Ramos (cell line): ENCODE data around the gene AP1S2.

Source experiments
- in situ Hi-C: fragments of 300-500 bp; cut with MboI; formaldehyde crosslinking; loops from one replicate; pipeline ENCODE4 v1.14.3; 2022; ENCODE audit warnings: low sequenced_read_pairs; ENCODE audit not compliant: unreplicated experiment

The AP1S2 gene

DNA sequence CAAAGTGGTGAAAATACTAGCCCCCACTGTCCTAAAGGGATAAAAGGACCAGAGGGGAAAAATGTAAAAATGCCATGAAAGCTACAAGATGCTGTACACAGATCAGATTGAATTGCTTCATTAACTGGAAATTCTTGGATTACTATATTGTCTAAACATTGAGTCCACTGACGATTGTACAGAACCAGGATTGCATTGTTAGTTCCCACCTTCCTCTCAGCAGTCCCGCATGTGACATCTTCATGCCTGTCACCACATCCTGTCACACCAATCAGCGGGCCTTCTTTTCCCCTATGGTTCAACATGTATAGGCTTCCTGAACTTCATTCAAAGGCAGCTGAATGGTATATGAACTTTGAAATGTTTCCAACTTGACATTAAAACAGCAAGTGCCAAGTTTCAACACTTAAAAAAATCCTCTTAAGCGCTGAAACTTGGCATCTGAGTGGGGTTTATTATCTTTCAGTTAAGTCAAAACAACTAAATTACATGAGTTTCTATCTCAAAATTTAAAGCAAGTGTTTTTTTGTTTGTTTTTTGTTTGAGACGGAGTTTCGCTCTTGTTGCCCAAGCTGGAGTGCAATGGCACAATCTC lies 39.7 kb downstream of the AP1S2 start:
- in situ Hi-C loops, result no loop called here

DNA sequence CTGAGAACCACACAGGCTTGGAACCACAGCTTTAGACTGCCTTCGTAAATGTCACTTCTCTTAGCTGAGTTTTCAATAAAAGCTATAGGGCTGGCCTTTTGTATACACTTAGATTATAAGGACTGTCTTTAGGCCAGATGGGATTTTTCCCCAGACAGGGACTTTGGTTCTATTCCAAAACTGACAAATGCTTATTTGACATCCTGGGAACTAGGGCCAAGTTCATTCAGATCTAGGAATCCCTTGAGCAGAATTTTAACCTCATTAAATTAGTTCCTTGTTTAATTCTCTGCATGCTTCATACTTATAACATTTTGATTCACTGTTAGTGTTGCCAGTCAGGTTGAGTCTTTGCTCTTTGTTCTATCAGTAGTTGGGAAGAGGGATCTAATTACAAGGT lies 41.2 kb downstream of the AP1S2 start:
- in situ Hi-C loops, result no loop called here

DNA sequence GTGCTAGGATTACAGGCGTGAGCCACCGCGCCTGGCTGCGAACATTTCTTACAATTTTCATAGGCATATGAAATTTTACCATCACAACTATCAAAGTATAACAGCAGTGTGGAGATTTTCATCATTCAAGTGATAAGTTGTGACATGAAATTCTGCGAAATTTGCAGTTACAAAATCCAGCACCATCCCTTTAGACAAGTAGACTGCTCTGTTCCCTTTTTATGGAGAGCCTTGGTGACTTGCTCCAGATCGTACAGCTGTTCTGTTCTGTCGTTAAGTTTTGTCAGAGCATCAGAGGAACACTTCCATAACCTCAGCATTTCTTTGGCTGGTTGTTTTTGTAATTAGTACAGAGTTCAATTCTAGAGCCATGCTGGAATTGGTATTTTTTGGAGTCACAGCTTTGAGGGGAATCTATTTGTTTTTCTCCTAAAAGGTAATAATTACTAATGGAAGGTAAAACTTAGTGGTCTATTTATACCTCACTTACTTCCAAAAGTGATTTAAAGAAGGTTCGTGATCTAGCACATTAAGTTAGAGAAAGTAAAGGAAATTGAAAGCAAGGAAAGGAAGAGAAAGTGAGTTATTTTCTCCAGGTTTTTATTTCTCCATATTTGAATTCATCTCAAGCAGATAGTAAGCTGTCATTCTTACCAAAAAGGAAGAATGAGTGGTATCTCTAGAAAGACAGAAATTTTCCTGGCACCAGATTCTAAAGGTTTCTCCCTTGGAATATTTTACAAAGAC lies 42.2 kb downstream of the AP1S2 start:
- in situ Hi-C loops, result no loop called here

DNA sequence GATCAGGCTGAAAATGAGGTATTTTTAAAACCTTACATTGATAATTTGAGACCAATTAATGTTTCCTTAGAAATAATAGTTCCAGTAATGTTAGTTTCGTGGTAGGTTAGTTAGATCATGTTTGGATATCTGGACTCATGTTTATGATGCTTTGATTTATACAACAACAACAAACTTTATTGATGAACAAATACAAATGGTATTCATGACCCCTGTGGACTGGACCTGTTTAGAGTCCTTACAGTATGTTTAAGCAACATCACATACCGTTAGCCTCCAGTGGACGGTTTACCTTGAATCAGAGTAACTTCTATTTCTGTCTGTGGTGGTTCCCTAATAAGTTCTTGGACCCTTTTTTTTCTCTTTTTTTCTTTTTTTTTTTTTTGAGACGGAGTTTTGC lies 46.4 kb downstream of the AP1S2 start:
- in situ Hi-C loops, result no loop called here

DNA sequence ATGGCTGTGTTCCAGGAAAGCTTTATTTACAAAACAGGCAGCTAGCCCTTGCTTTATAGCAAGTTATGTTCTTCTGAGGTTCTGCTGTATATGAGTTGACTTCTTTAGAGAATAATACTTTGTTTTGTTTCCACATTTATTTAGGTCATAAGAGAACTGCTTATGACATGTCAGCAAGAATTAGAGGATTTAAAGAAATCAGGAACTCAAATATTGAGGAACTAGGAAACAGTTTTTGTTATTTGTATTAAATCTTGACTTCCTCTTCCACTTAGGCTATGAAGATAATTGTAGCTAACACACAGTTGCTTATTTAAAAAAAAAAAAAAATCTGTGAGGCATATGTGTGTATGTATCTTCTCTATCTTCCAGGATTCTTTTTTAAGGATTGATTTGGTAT lies 50.0 kb downstream of the AP1S2 start:
- in situ Hi-C loops, result no loop called here

DNA sequence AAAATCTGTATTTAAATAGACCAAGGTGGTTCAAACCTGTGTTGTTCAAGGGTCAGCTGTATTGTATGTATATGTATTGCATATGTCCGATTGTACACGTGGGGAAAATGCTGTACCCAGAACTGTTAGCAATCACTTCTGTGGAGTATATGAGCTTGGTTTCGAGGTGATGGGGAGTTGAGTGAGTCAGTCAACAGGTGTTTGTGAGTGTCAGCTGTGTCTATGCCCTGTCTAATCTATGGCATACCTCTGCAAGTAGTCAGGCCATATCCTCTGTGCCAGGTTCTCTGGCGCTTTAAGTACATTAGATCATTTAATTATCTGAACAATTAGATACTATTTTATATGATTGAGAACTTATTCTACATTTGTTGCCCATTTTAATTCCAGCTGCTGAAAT lies 56.9 kb downstream of the AP1S2 start:
- in situ Hi-C loops, result no loop called here

DNA sequence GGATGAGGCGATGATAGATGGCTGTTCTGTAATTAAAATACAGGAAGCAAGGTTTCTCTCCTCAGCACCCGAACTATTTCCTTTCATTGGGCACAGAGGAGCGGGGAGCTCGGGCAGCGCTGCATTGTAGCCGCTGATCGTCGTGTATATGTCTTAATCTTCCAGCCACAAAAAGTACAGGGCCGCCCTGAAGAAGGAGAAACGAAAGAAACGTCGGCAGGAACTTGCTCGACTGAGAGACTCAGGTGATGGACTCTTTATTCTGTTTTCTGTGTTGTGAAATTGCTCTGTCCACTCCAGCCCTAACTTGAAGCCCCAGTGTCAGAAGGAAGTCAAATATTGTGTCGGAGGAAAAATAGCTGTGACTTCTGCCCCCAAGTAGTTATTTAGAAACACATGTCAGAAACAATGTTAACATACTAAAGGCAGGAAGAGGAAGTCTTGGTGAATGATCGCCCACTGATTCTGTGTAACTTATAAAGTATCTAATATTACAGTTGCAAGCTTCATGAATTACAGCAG lies 63.8 kb downstream of the AP1S2 start:
- in situ Hi-C loops, result no loop called here

DNA sequence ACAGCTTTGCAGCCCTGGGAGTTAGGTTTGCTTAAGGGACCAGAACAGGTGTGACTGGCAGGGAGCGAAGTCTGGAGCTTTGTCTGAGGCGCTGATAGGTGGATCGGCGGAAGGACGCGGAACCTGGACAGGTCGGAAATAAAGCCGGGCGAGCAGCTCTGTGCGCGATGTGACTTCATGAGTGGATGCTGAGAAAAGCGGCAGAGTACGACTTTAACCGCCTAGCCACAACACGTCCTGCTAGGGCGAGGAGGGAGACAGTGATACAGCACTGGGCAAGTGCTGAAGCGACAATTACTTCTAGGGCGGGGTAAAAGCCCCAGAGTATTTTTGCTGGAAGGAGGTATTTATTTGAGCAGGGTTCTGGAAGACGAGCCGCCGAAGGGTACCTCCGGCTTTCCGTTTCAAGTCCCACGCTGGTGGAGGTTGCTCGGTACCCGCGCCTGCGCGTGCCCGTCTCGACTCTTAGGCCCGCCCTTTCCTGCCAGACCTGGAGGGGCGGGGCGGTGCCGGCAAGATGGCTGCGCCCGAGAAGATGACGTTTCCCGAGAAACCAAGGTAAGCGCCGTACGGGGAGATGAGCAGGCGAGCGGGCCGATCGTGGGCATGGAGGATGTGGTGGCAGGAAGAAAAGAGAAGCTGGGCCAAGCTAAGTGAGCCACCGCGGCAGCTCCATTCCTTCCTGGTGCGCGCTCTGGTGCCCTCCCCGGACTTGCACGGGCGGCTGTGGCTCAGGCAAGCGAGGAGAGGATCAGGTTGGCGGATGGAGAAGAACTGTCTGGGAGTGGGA lies 64.4 kb downstream of the AP1S2 start, which contains the start of gene ZRSR2:
ZRSR2 (plus strand) TSS at position 506 of the 790 bp plus-strand sequence; CDS start at position 518, 12 bp downstream.
- in situ Hi-C loops, result no loop called here

DNA sequence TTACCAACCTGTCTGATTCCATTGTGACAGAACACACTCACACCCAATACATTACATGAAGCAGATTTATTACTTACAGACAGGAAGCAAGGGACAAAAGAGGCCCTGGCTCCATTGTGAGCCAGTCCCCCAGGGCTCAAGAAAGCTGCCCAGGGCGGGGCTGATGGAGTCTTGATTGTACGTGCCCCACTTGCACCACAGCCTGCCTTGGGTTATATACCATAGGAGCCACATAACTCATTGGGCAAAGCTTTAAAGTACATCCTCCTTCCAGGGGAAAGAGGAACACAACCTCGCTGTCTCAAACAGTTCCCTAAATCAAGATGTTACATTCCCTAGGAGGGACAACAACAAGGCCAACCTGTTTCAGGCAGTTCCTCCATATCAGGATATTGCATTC lies 67.7 kb downstream of the AP1S2 start:
- in situ Hi-C loops, result no loop called here

DNA sequence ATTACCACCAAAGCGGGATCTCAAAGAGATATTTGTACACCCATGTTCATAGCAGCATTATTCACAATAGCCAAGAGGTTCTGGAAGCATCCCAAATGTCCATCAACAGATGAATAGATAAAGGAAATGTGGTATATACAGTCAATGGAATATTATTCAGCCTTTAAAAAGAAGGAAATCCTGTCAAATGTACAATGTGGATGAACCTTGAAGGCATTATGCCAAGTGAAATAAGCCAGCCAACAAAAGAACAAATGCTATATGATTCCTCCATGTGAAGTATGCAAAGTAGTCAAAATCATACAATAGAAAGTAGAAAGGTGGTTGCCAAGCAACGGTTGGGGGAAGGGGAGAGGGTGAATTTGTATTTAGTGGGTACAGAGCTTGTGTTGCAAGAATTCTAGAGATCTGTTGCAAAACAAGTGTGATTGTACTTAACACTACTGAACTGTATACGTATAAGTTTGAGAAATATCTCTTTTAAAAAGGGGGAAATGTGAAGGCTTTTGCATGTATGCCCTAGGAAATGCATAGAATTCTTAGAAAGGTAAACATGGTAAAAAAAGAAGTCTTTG lies 69.3 kb downstream of the AP1S2 start:
- in situ Hi-C loops, result no loop called here

DNA sequence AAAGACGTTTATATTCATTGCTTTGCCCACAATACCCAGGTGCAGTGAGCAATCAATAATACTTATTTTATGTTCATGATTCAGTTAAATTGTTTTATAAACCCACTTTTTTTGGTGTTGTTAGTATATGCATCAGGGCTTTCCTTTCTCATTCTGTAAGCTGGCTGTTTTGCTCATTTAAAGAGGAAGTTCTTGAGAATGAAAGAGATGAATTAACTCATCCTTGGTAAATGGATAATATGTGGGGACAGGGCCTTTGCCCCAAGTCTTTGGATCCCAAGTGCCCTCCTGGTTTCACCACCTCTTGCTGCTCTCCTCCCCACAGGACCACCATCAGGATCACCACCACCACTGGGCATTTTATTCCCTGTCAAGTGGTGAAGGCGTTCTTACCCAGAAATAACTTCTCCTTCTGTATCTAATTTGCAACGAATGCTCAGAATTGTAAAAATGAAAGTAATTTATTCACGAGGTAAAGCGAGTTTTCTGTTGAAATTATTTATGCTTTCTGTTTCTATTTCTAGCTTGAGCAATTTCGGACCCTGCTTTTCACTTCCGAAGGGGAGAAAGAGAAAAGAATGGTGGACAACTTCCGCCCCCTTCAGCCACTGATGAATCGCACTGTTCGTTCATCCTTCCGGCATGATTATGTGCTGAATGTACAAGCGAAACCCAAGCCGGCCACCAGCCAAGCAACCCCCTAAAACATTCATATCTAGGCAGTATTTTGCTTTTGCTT lies 72.5 kb downstream of the AP1S2 start:
- in situ Hi-C loops, result no loop called here
